ENCODE measurements around the gene GNAS. TPM values are rescaled to one million over a fixed set of nuclear protein-coding genes. Genes with fewer than 3 reads are reported as not detected.

GNAS gene
- 100 to 1,000 TPM; 484 to 621 (median 524) TPM for total RNA-seq

- peaks cover 0 to 41% (median 3%) of the 10 kb centered on the region in 4 donors for H3K4me1 ChIP-seq
- no peaks in the 10 kb centered on the region for H3K36me3 ChIP-seq
- TF ChIP-seq CTCF (IDR thresholded peaks at IDR 0.05) = peak; percentile 40 to 74 (median 56)
- no peak for TF ChIP-seq POLR2A (IDR thresholded peaks at IDR 0.05)
- peak in 1 of 2 donors; percentile 31 for DNase-seq (ENCODE audit: low spot score in 2 of 2)
- peak within 1 kb of the TSS; percentile 35 to 55 (median 48) for H3K4me3 ChIP-seq
- WGBS, 2 donors = 41 to 48% methylated on average over 35 of the region's 35 CpGs
- peaks cover 0 to 71% of the 10 kb centered on the region in 2 donors for H3K27me3 ChIP-seq
- no peak within 1 kb of the TSS for H3K27ac ChIP-seq
- no peaks in the 10 kb centered on the region for H3K9me3 ChIP-seq
Observed at GRCh38 chr20:58852543-58853271, at the start of gene GNAS. Gene GNAS (plus strand): TSS chr20:58852716.

GRCh38 chr20:58803533-58803932 lies 49.0 kb upstream of the GNAS start:
- H3K4me1 ChIP-seq = no peaks in the 10 kb centered on the region
- H3K9me3 ChIP-seq = no peaks in the 10 kb centered on the region
- TF ChIP-seq CTCF (IDR thresholded peaks at IDR 0.05) = no peak
- TF ChIP-seq POLR2A (IDR thresholded peaks at IDR 0.05) = no peak
- TF ChIP-seq EP300 (IDR thresholded peaks at IDR 0.05) = no peak
- 92 to 95% methylated on average over 18 of the region's 18 CpGs for WGBS, 2 donors
- no peaks in the 10 kb centered on the region for H3K36me3 ChIP-seq
- no peak overlapping the region for H3K27ac ChIP-seq
- H3K27me3 ChIP-seq = peaks cover 0 to 13% of the 10 kb centered on the region in 2 donors
- H3K4me3 ChIP-seq = no peak overlapping the region
- no peak for DNase-seq (ENCODE audit: low spot score in 2 of 2)

- no peaks in the 10 kb centered on the region for H3K36me3 ChIP-seq
- H3K27ac ChIP-seq = no peak overlapping the region
- 84 to 85% methylated on average over 11 of the region's 11 CpGs for WGBS, 2 donors
- H3K4me3 ChIP-seq = no peak overlapping the region
- H3K9me3 ChIP-seq = peaks cover 0 to 3% (median 0%) of the 10 kb centered on the region in 4 donors
- no peaks in the 10 kb centered on the region for H3K4me1 ChIP-seq
- TF ChIP-seq CTCF (IDR thresholded peaks at IDR 0.05) (no peak), POLR2A (IDR thresholded peaks at IDR 0.05) (no peak), EP300 (IDR thresholded peaks at IDR 0.05) (no peak)
- peaks cover 0 to 33% of the 10 kb centered on the region in 2 donors for H3K27me3 ChIP-seq
- DNase-seq (ENCODE audit: low spot score in 2 of 2) = no peak
Observed at GRCh38 chr20:58807801-58808200, 44.7 kb upstream of the GNAS start.

- Histone ChIP-seq H3K27me3 (peaks cover 0 to 27% of the 10 kb centered on the region in 2 donors), H3K9me3 (peaks cover 0 to 6% (median 0%) of the 10 kb centered on the region in 4 donors), H3K4me3 (no peak overlapping the region), H3K27ac (no peak overlapping the region), H3K36me3 (no peaks in the 10 kb centered on the region), H3K4me1 (no peaks in the 10 kb centered on the region)
- TF ChIP-seq CTCF (IDR thresholded peaks at IDR 0.05) = no peak
- TF ChIP-seq POLR2A (IDR thresholded peaks at IDR 0.05) = no peak
- WGBS, 2 donors = 72 to 80% methylated on average over 17 of the region's 17 CpGs
- DNase-seq (ENCODE audit: low spot score in 2 of 2) = no peak
Observed at GRCh38 chr20:58808271-58809046, 44.1 kb upstream of the GNAS start.
